SK-N-SH (cell line): ENCODE measurements around the gene FUT2.

Experiments
- CHD2 ChIP-seq: fragments of 150-350 bp; IDR thresholded peaks from 2 replicates; pipeline ENCODE4 v1.6.1; 2018; ENCODE audit warnings: low read length; ENCODE audit not compliant: partially characterized antibody
- CTCF ChIP-seq: fragments of 200-600 bp; sonication (generic); IDR thresholded peaks from 2 replicates; pipeline ENCODE4 v1.6.1; 2017; ENCODE audit warnings: antibody characterized with exemption, mild to moderate bottlenecking, moderate library complexity
- JUND ChIP-seq: IDR thresholded peaks from 2 replicates; pipeline ENCODE4 v1.4.0; 2012
- RFX5 ChIP-seq: IDR thresholded peaks from 2 replicates; pipeline ENCODE4 v1.6.1; 2012; ENCODE audit warnings: mild to moderate bottlenecking, improper control_type of control experiment, low read length
- TAF1 ChIP-seq: IDR thresholded peaks from 2 replicates; pipeline ENCODE4 v1.6.1; 2012; ENCODE audit warnings: low read depth, mild to moderate bottlenecking, low read length, moderate library complexity, borderline replicate concordance

DNA sequence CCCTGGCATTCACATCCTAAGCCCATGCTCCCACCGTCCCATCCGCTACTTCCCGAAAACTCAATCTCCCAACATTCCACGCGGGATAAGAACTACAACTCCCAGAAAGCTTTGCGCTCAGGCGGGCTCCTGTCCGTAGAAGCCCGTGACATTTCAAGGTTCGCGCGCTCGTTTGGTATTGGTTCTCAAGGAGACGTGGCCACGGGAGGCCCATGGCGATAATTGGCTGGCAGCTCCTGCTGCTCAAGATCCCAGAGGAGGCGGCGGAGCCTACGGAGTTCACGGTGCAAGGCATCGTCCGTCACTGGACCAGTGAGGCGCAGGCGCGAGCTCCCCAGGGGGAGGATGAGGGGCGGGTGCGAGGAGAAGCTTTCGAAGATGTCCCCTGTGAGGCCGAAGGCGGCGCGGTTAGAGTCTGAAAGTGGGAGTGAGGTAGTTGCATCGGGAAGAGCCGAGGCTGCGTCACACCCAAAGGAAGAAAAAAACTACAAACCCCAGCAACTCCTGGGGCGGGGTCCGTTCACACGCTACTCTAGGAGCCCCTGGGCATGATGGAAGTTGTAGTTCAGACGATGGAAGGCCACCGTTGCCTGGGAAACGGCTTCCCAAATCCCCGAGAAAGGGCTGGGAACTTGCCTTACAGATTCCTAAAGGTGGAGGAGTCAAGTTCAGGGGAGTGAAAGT lies 25.0 kb downstream of the FUT2 start:
- TF ChIP-seq CTCF (no peak), CHD2 (peak; percentile 85), RFX5 (no peak), JUND (no peak), TAF1 (0 out of 2 replicates have a peak, but pooled peaks have one; percentile 8)
